Lung (tissue), 12 donors: ENCODE measurements around the gene GAL3ST1. TPM values are rescaled to one million over a fixed set of nuclear protein-coding genes. Genes with fewer than 3 reads are reported as not detected.

ENCODE experiments used
- ATAC-seq: fragments of 200-7000 bp; cut with Tn5 transposase; one replicate; pipeline ENCODE4 v1.9.1; 2020; ENCODE audit warnings: moderate number of reproducible peaks; ENCODE audit not compliant: insufficient read depth, low FRiP score
- DNase-seq, 3 donors: peaks; one replicate each; pipeline ENCODE4 v3.0.0-alpha.2; 2013 to 2017
- H3K27ac ChIP-seq, 2 donors: one replicate each; pipeline ENCODE4 v1.5.1; 2013; ENCODE audit warnings: mild to moderate bottlenecking in 2 of 2, moderate library complexity in 2 of 2, control low read depth in 1 of 2, inconsistent platforms in 1 of 2, low read depth in 1 of 2, low read length in 1 of 2
- H3K27me3 ChIP-seq, 3 donors: one replicate each; pipeline ENCODE4 v1.5.1; 2013; ENCODE audit warnings: low read length in 2 of 3; ENCODE audit not compliant: control insufficient read depth in 3 of 3, insufficient read depth in 3 of 3
- H3K36me3 ChIP-seq, 4 donors: one replicate each; pipeline ENCODE4 v1.5.1; 2013; ENCODE audit warnings: low read length in 4 of 4, mild to moderate bottlenecking in 1 of 4, moderate library complexity in 1 of 4; ENCODE audit not compliant: control insufficient read depth in 4 of 4, insufficient read depth in 4 of 4
- H3K4me1 ChIP-seq, 5 donors: one replicate each; pipeline ENCODE4 v1.5.1; 2013; ENCODE audit warnings: low read length in 5 of 5, mild to moderate bottlenecking in 2 of 5, moderate library complexity in 1 of 5; ENCODE audit not compliant: control insufficient read depth in 5 of 5, insufficient read depth in 5 of 5
- H3K4me3 ChIP-seq: one replicate; pipeline ENCODE4 v1.5.1; 2013; ENCODE audit warnings: mild to moderate bottlenecking, control low read depth, moderate library complexity
- H3K9ac ChIP-seq, 2 donors: one replicate each; pipeline ENCODE4 v1.5.1; 2013; ENCODE audit warnings: low read length in 2 of 2, control low read depth in 1 of 2; ENCODE audit not compliant: insufficient read depth in 1 of 2
- H3K9me3 ChIP-seq, 4 donors: one replicate each; pipeline ENCODE4 v1.5.1; 2013; ENCODE audit warnings: low read length in 3 of 4, mild to moderate bottlenecking in 1 of 4, moderate library complexity in 1 of 4; ENCODE audit not compliant: control insufficient read depth in 4 of 4, insufficient read depth in 3 of 4
- CTCF ChIP-seq: IDR thresholded peaks from 2 replicates; pipeline ENCODE4 v1.5.1; 2012; ENCODE audit warnings: mild to moderate bottlenecking; ENCODE audit errors: control extremely low read depth, extremely low read depth
- WGBS, 2 donors: extraction: QIAGEN DNeasy Blood & Tissue Kit; methylation state at CpG; one replicate each; pipeline ENCODE4 v1.1.7; 2013; 5-methylcytosine and 5-hydroxymethylcytosine counted together
- polyA plus RNA-seq, 2 donors: library from polyadenylated mRNA; stranded (reverse); fragments of 200-250 nt; gene quantifications; one replicate each; pipeline ENCODE4 v1.2.1, GENCODE V29; 2013
- total RNA-seq, 2 donors: library from RNA; depleted of rRNA in 1 of 2; stranded (reverse); fragments of >200 nt in 1 of 2; gene quantifications; one replicate each; pipeline ENCODE4 v1.2.1, GENCODE V29; 2014 to 2021
- donor health status: control.
- donor health status: control.
- donor health status: Bipolar disorder and iron deficiency.
- donor health status: healthy.
- donor health status: DM: yes; HTN: yes; CAD: no.

GAL3ST1 gene
- total and polyA plus RNA-seq, 4 donors: 0.72 to 4.0 (median 3.4) TPM

- 74 to 89% methylated on average over 5 of the region's 5 CpGs for WGBS, 2 donors
- Histone ChIP-seq H3K36me3 (no peaks in the 10 kb centered on the region), H3K4me1 (no peaks in the 10 kb centered on the region), H3K9ac (no peak overlapping the region), H3K27ac (no peak overlapping the region), H3K4me3 (no peak overlapping the region), H3K9me3 (peaks cover 0 to 3% (median 0%) of the 10 kb centered on the region in 4 donors), H3K27me3 (no peaks in the 10 kb centered on the region)
- DNase-seq (no peak), ATAC-seq (no peak)
- TF ChIP-seq CTCF: no peak
Measured at GRCh38 chr22:30521368-30522156, 52.9 kb downstream of the GAL3ST1 start.

GRCh38 chr22:30519842-30520425 is 54.5 kb downstream of the GAL3ST1 start:
- no peak for ATAC-seq
- WGBS, 2 donors: 85 to 88% methylated on average over 7 of the region's 7 CpGs

GRCh38 chr22:30516731-30517130 is 57.7 kb downstream of the GAL3ST1 start:
- Histone ChIP-seq H3K9ac (no peak overlapping the region), H3K9me3 (peaks cover 0 to 4% (median 0%) of the 10 kb centered on the region in 4 donors), H3K4me1 (peaks cover 0 to 3% (median 0%) of the 10 kb centered on the region in 5 donors), H3K4me3 (no peak overlapping the region), H3K36me3 (no peaks in the 10 kb centered on the region), H3K27ac (no peak overlapping the region), H3K27me3 (no peaks in the 10 kb centered on the region)
- 80 to 92% methylated on average over 5 of the region's 5 CpGs for WGBS, 2 donors
- ATAC-seq (no peak), DNase-seq (no peak)
- TF ChIP-seq CTCF: no peak

More at GRCh38 chr22:30519842-30520425, 54.5 kb downstream of the GAL3ST1 start:
- peaks cover 0 to 4% (median 0%) of the 10 kb centered on the region in 4 donors for H3K9me3 ChIP-seq
- H3K4me3 ChIP-seq: no peak overlapping the region
- no peak for TF ChIP-seq CTCF
- peaks cover 0 to 3% (median 0%) of the 10 kb centered on the region in 5 donors for H3K4me1 ChIP-seq
- H3K36me3 ChIP-seq: no peaks in the 10 kb centered on the region
- no peak for DNase-seq
- no peaks in the 10 kb centered on the region for H3K27me3 ChIP-seq
- no peak overlapping the region for H3K9ac ChIP-seq
- no peak overlapping the region for H3K27ac ChIP-seq
